GM21390 (cell line): ENCODE measurements around the gene CMKLR1.

Source experiments
- ATAC-seq: cut with Tn5 transposase; IDR thresholded peaks from one replicate; pipeline ENCODE4 v1.9.1; 2021; ENCODE audit not compliant: unreplicated experiment

Gene CMKLR1, protein sequence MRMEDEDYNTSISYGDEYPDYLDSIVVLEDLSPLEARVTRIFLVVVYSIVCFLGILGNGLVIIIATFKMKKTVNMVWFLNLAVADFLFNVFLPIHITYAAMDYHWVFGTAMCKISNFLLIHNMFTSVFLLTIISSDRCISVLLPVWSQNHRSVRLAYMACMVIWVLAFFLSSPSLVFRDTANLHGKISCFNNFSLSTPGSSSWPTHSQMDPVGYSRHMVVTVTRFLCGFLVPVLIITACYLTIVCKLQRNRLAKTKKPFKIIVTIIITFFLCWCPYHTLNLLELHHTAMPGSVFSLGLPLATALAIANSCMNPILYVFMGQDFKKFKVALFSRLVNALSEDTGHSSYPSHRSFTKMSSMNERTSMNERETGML

DNA sequence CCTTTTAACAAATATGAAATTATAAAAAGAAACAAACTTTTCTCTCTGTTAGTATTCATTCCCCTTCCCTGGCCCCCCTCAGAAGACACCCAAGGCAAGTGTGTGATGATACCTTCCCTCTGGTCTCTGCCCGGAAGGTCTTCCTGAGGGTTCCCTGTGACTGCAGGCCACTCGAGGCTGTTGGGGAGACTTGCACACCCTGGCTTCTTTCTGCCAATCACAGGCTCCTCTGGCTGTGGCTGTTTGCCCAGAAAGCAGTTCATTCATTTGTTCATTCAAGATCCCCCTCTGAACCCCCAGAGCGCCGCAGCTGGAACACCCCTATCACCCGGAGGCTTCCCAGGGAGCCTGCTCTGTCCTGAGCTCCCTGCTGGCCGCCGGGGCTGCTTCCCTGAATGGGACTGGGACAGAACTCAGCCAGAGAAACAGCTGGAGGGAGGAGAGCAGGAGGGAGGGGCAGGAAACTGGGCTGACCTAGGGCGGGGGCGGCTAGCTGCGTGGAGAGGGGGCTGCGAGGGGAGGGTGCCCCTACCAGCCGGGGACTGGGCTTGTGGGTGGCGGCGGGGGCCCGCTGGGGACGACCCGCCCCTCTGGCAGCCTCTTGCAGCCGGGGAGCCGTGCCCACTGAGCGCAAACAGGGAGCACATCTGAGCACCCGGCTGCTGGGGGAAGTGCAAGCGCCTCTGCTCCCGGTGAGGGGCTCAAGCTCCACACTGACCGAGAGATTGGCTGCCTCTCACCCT lies at the start of gene CMKLR1:
TSS of gene CMKLR1 (minus strand) at position 397 of the 743 bp plus-strand sequence. CDS start 45,720 bp downstream, outside the sequence.
- no peak for ATAC-seq

DNA sequence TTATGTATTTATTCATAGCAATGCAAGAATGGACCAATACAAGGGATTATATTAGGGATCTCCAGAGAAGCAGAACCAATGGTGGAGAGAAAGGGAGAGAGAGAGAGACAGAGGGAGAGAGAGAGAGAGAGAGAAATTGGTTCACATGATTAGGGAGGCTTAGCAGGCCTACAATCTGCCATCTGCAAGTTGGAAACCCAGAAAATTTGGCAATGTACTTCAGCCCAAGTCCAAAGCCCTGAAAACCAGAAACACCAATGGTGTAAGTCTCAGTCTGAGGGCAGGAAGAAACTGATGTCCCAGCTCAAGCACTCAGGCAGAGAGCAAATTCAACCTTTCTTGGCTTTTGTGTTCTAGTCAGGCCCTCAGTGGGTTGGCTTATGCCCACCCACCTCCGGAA lies 48.7 kb upstream of the CMKLR1 start:
- ATAC-seq, result no peak

DNA sequence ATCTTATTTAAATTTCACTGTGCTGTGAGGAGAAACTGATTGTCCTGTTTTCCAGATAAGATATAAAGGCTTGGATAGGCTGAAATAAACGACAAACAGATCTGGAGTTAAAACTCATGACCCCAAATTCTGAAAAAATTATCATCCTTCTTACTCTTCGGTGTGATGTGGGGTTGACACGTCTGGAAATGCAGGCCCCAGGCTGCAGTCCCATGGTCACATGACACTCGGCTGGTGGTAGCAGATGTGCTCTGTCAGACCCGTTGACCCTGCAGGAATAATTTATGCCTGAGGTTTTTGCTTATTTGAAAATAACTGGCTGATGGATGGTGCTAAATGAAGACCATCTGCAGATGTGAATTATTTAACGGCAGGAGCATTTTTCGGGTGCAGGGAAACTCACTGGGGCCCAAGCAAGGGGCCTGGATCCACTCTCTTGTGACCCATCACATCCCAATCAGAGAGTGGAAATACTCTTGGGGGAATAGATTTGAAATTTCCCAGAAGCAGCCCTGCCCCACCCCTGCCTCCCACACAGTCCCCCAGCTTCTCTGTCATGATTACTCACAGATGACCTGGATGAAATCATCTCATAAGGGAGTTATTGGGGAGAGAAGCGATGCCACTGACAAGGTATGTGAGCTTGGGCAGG lies 47.7 kb upstream of the CMKLR1 start:
- ATAC-seq, result no peak

GRCh38 chr12:108382437-108382801 lies 43.3 kb upstream of the CMKLR1 start:
- no peak for ATAC-seq

DNA sequence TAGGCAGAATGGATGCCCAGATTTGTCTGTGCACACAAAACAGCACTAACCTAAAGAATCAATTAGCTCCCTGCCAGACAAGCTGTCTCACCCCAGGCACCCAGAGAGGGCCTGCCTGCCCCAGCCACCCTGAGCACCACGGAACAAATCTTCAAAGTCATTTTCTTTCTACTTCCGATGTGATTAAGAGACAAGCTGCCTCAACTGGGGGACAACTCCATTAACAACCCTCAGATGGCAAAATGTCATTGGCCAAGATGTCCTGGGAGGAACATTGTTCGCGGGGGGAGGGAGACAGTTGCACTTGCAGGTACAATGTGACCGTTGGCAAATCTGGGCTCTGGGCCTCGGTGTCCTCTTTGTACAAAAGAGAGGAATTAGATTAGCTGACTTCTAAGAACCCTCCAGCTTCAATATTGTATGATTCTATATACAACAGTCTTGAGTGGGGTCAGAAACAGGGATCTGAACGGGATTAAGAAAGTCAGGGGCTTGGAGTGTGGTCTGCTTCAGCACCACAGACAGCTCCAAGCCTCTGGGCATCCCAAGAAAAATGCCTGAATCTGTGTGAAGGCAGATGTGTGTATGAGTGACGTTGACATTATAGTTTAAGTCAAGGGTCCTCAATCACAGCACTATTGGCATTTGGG lies 42.8 kb upstream of the CMKLR1 start:
- no peak for ATAC-seq

DNA sequence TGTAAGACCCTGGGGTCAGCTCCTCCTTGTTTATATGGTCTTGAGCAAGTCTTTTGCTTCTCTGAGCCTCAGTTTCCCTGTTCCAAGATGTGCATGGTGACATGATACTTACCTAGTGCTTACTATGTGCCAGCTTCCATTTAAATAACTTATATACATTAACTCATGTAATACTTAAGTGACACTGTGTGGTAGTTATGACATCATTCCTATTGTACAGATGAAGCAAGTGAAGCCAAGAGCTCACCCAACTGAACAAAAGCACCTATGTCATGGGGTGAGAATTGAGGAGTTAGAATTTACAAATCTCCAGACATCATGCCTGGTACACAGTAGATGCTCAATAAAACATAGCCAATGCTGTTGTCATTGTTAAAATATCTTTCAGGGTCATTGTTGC lies 41.3 kb upstream of the CMKLR1 start:
- no peak for ATAC-seq

GRCh38 chr12:108379823-108380222 lies 40.7 kb upstream of the CMKLR1 start:
- no peak for ATAC-seq

- ATAC-seq, result no peak
Observed at GRCh38 chr12:108378926-108379325, 39.8 kb upstream of the CMKLR1 start.

DNA sequence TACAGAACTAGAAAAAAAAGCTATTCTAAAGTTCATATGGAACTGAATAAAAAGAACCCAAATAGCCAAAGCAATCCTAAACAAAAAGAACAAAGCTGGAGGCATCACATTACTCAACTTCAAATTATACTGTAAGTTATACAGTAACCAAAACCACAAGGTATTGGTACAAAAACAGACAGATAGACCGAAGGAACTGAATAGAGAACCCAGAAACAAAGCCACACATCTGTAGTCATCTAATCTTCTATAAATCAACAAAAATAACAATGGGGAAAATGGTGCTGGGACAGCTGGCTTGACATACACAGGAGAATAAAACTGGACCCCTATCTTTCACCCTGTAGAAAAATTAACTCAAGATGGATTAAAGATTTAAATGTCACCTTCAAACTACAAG lies 38.1 kb upstream of the CMKLR1 start:
- ATAC-seq, result no peak

DNA sequence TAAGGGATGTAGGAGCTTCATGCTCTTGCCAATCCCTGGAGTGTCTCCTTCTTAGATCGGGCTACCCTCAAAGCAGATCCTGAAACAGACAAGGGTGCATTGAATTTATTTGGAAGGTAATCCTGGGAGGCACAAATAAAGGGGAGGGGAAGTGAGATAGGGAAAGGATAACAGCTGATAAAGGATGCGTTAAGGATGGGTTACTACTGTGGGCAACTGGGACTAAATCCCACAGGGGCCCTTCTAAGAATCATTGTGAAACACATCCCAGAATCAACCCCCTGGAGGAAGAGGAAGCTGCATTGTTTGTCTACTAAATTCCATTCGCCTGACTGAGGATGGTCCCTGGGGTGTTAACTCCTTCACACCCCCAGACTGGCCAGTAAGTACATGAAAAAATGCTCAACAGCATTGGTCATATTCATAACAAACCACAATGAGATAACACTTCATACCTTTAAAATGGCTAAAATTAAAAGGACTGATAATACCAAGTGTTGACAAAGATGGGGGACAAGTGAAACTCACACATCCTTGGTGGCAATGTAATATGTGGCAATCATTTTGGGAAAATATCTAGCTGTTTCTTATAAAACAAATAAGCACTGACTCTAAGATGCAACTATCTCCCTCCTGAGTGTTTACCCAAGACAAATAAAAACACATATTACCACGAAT lies 37.0 kb upstream of the CMKLR1 start:
- no peak for ATAC-seq

GRCh38 chr12:108374596-108375320 lies 35.6 kb upstream of the CMKLR1 start:
- no peak for ATAC-seq

DNA sequence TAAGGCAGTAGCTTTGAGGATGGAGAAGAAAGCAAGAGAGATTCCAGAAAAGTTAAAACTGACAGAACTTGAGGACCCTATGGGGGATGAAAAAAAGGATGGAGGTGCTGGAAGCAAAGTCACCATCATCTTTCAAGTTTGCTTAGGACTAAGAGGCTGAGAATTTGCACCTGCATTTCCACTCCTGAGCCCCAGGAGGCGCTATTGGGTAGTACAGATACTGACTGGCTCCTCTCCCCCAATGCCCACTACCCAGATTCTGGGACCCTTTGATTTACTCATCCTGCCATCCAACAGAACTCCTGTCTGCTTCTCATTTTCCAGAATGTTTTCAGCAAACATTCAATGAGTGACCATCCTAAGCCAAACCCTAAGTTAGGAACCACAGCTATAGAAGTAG lies 34.0 kb upstream of the CMKLR1 start:
- ATAC-seq, result no peak

DNA sequence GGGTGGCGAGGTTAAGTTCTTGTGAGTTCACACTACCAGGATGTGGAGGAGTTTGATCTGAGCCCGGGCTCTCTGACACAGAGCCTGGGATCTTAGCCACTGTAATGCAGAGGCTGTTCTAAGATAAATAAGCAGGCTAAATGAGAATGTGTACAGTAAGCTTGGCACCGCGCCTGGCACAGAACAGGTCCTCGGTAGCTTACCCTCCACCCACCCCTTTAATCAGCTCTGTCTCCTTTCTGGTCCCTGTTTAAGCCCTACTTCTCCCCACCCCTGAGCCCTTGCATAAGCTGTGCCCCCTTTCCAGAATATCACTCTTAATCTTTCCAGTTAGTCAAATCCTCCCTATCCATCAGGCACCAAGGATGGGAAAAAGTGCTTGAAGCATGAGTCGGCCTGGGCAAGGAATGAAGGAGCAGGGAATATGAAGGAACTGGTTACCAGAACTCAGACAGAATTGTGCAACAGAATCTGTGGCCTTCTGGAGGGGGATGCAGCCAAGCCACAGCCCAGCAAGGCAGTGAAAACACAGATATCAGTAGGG lies 32.8 kb upstream of the CMKLR1 start:
- ATAC-seq, result no peak

DNA sequence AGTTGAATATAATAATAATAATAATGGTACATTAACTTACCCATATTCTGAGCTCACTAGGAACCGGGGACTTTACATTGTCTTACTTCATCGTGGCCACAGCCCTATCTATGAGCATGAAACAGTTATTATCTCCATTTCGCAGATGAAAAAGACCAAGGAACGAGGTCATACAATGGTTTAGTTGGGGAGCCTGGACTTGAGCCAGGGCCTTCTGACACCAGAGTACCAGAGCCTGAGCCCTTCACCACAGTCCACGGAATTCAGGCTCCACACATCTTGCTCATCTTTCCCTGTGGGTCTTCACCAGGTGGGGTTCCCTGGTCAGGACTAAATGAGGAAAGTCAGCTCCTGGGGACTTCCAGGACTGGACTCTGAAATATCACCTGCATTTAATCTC lies 31.3 kb upstream of the CMKLR1 start:
- ATAC-seq, result no peak

DNA sequence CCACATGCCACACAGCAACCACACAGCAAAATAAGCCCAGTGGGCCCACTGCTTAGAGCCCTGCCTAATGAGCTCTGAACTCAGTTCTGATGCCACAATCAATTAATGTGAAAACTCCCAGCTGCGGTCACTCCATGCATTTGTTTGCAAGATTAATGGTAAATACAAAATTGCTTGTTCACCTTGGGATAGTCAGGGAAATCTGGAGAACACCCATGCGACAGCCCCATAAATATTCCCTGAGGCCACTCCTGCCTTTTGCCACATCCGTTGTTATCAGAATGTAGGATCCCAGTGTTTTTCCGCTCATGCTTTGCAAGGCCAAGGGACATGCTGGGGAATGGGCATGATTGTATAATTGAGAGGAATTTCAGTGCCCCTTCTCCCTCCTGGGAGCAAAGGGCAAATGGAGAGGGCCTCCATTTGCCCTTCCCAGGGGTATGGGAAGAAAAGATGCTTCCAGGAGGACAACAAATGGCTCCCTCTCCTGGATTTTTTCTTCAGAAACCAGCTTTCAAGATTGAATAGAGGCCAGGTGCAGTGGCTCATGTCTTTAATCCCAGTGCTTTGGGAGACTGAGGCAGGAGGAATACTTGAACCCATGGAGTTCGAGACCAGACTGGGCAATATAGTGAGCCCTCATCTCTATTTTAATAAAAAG lies 30.8 kb upstream of the CMKLR1 start:
- ATAC-seq, result no peak

DNA sequence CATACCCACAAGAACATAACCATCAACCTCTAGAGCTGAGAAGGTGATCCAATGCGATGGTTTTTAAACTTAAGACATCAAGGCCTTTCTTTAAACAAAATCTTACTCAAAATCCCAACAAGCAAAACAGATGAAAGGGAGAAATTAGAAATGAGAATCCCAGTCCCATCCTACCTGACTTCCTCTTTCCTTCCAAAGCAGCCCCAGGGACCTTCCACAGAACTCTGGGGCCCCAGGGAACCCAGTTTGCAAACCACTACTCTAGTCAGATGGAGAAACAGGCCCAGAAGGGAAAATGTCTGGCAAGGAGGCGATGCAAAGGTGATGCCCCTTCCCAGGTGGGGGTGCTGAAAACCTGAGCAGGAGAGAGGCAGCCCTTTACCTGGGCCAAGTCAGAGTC lies 29.0 kb upstream of the CMKLR1 start:
- no peak for ATAC-seq

- ATAC-seq, result no peak
Observed at GRCh38 chr12:108367436-108367835, 28.3 kb upstream of the CMKLR1 start.

DNA sequence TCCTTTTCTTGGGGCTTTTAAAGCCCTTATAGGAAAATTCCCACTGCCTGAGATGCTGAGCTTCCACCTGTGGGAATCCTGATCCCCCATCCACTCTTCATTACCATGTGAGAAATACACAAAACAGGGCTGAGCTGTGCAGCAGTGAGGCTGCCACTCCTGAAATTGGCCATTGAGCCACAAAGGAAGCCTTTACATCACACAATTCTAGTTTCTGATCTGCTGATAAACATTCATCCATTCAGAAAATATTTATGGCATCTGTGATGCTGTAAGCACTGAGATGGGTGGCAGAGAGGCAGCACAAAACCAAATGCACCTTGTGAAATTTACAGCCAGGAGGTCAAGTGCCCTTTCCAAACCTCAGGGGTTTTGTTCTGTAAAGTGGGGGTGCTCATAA lies 26.2 kb upstream of the CMKLR1 start:
- no peak for ATAC-seq

DNA sequence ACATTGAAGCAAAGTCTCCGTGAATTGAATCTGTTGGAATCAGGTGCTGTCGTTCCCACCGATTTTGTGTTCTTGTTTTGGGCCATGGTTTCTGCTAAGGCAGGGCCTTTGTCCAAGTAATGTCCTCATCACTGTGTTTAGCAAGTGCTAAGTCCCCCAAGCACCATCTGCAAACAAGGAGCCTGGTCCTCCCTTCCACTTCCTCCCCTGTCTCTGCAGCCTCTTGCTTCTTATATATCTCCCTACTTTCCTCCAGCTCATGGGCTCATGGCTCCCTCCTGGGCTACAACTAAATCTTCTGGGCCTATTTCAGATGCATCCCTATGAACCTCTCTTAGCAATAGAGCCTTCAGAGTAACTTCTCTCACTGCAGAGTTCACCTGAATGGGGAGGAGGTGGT lies 25.8 kb upstream of the CMKLR1 start:
- ATAC-seq, result no peak

DNA sequence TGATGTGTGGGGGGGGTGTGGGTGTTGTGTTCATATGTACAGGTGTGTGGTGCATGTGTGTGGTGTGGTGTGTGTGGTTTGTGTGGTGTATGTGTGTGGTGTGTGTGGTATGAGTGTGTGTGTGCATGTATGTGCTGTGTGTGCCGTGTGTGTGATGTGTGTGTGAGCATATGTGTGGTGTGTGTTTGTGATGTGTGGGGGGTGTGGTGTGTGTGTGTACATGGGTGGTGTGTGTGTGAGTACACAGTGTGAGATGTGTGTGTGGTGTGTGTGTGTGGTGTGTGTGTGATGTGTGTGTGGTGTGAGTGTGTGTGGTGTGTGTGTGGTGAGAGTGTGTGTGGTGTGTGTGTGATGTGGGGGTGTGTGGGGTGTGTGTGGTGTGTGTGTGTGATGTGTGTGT lies 24.5 kb upstream of the CMKLR1 start:
- ATAC-seq, result no peak
